Progenitor cell of endocrine pancreas (in vitro differentiated cells): Measurements from ENCODE around the gene PARD3. TPM values are rescaled to one million over a fixed set of nuclear protein-coding genes. Genes with fewer than 3 reads are reported as not detected.

ENCODE experiments used
- DNase-seq: peaks from one replicate; pipeline ENCODE4 v3.0.0; 2021; ENCODE audit warnings: low spot score; ENCODE audit not compliant: unreplicated experiment
- H3K27ac Mint-ChIP-seq: 2 replicates; pipeline ENCODE4 v1.8.0; 2021; ENCODE audit warnings: mild to moderate bottlenecking, moderate library complexity, mixed read lengths
- H3K27me3 Mint-ChIP-seq: 2 replicates; pipeline ENCODE4 v1.8.0; 2021; ENCODE audit warnings: mixed read lengths
- H3K36me3 Mint-ChIP-seq: 2 replicates; pipeline ENCODE4 v1.8.0; 2022; ENCODE audit warnings: mixed read lengths; ENCODE audit not compliant: insufficient read depth
- H3K4me1 Mint-ChIP-seq: 2 replicates; pipeline ENCODE4 v1.8.0; 2021; ENCODE audit warnings: low read depth, mixed read lengths
- H3K4me3 Mint-ChIP-seq: 2 replicates; pipeline ENCODE4 v1.8.0; 2021; ENCODE audit warnings: low read depth, mild to moderate bottlenecking, moderate library complexity, mixed read lengths
- H3K9me3 Mint-ChIP-seq: 2 replicates; pipeline ENCODE4 v1.8.0; 2021; ENCODE audit warnings: low read depth, mixed read lengths
- CTCF ChIP-seq: fragments of 200-600 bp; sonication (generic); IDR thresholded peaks from one replicate; pipeline ENCODE4 v1.5.0; 2021; ENCODE audit warnings: antibody characterized with exemption, mild to moderate bottlenecking; ENCODE audit not compliant: unreplicated experiment
- total RNA-seq: library from RNA; stranded (reverse); gene quantifications from 2 replicates; pipeline ENCODE4 v1.2.1, GENCODE V29; 2021

PARD3 gene
- total RNA-seq, 1 donor from 2014 or later = 85.3 TPM

- H3K4me3 Mint-ChIP-seq = no peak overlapping the region
- peaks cover 41% of the 10 kb centered on the region for H3K4me1 Mint-ChIP-seq
- no peaks in the 10 kb centered on the region for H3K27me3 Mint-ChIP-seq
- no peaks in the 10 kb centered on the region for H3K9me3 Mint-ChIP-seq
- H3K36me3 Mint-ChIP-seq = no peaks in the 10 kb centered on the region
- H3K27ac Mint-ChIP-seq = no peak overlapping the region
- no peak for DNase-seq
- no peak for TF ChIP-seq CTCF
Observed at GRCh38 chr10:34808336-34808735, 6.8 kb downstream of the PARD3 start.

- Mint-ChIP-seq H3K4me3 (no peak overlapping the region), H3K27me3 (no peaks in the 10 kb centered on the region), H3K36me3 (peaks cover under 1% of the 10 kb centered on the region), H3K9me3 (no peaks in the 10 kb centered on the region), H3K27ac (peak overlapping the region; percentile 7), H3K4me1 (peaks cover 29% of the 10 kb centered on the region)
- no peak for DNase-seq
- no peak for TF ChIP-seq CTCF
Observed at GRCh38 chr10:34804306-34804705, 10.8 kb downstream of the PARD3 start.

- peaks cover 6% of the 10 kb centered on the region for H3K36me3 Mint-ChIP-seq
- TF ChIP-seq CTCF = no peak
- DNase-seq = no peak
Observed at GRCh38 chr10:34802692-34803091, 12.4 kb downstream of the PARD3 start.

GRCh38 chr10:34801097-34801733, 13.9 kb downstream of the PARD3 start:
- no peaks in the 10 kb centered on the region for H3K27me3 Mint-ChIP-seq
- peak overlapping the region; percentile 8 for H3K27ac Mint-ChIP-seq
- DNase-seq = no peak
- TF ChIP-seq CTCF = no peak
- H3K9me3 Mint-ChIP-seq = no peaks in the 10 kb centered on the region
- H3K4me3 Mint-ChIP-seq = no peak overlapping the region
- peaks cover 11% of the 10 kb centered on the region for H3K36me3 Mint-ChIP-seq
- peaks cover 22% of the 10 kb centered on the region for H3K4me1 Mint-ChIP-seq

More at GRCh38 chr10:34802692-34803091, 12.4 kb downstream of the PARD3 start:
- no peak overlapping the region for H3K27ac Mint-ChIP-seq
- no peaks in the 10 kb centered on the region for H3K9me3 Mint-ChIP-seq
- H3K4me3 Mint-ChIP-seq = no peak overlapping the region
- peaks cover 20% of the 10 kb centered on the region for H3K4me1 Mint-ChIP-seq
- H3K27me3 Mint-ChIP-seq = no peaks in the 10 kb centered on the region

GRCh38 chr10:34800624-34801023, 14.5 kb downstream of the PARD3 start:
- Mint-ChIP-seq H3K27ac (peak overlapping the region; percentile 6), H3K9me3 (no peaks in the 10 kb centered on the region), H3K36me3 (peaks cover 15% of the 10 kb centered on the region), H3K27me3 (no peaks in the 10 kb centered on the region), H3K4me3 (no peak overlapping the region), H3K4me1 (peaks cover 24% of the 10 kb centered on the region)
- no peak for TF ChIP-seq CTCF
- DNase-seq = no peak
